GM19025 (cell line): ENCODE data around the gene ZNF770.

Experiments used
- ATAC-seq: cut with Tn5 transposase; IDR thresholded peaks from one replicate; pipeline ENCODE4 v1.9.1; 2021; ENCODE audit warnings: mild to moderate bottlenecking, low read depth, moderate library complexity; ENCODE audit not compliant: unreplicated experiment

Gene ZNF770

DNA sequence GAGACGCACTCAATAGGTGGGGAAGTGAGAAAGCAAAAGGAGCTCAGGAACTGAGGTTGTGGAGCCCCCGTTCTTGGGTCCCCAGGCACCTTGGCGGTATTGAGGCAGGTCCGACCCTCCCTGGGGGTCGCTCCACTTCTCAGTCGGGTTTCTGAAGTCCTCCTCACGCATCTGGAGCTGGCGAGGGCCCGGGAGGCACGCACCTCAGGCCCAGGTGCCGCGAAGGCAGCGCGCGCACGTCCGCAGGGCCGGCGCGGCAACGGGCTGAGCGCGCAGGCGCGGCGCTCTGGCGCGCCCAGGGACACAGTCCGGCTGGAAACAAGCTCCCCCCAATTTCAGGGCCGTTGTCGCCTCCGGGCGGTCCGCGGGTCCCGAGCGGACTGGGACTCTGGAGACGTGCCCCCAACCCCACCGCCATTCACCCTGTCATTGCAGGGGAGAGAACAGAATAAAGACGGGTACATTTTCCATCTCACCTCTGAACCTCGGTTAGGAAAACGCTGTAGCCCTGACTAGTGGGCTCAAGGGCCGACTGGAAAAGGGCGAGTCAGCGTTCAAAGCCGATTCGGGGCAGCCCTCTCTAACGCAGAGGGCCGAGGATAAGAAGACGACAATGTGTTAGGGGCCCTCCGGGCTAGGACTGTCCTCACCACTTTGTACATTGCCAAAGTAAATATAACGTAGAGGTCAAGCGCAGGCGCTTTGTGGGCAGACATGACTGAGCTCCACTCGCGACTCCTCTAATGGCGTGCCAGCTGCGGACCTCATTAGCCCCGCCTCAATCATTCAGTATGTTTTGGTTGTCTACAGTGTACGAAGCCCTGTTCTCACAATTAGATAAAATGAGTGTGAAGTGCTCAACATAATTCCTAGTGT lies at the start of gene ZNF770:
ZNF770 (minus strand) TSS at position 261 of the 876 bp plus-strand sequence. CDS start 4,853 bp downstream, outside the sequence.
- ATAC-seq, result peak; percentile 70

DNA sequence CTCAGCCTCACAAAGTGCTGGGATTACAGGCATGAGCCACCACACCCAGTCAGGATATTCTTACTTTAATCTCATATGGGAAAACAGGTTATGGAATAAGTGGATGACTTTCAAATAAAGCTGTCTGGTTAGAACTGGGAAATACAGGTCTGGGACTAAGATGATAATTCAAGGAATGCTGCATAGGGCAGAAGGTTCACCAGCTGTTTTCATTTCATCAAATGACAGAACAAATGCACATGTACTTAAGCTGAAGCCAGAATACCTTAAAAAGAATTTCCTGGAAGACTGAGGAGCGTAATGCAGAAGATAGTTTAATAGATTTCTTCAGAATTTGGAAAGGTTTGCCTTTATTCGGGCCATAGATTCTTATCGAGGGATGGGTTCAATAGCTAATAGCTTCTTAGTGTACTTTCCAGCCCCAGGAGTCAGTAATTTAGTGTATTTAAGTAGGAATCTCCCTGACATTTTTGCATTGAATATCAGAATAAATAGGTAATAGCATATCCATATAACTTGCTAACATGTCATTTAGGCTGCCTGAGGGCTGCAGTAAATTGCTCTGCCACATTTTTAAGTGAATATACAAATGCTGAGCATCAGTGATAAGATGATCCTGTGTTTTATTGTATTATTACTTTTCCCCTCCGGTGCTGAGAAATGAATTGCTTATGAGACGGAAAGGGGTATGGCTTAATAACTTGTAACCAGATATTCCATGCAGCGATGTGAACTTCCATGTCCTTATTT lies 40.3 kb upstream of the ZNF770 start:
- no peak for ATAC-seq

GRCh38 chr15:35023804-35024203 lies 35.7 kb upstream of the ZNF770 start:
- ATAC-seq, result no peak

- no peak for ATAC-seq
Observed at GRCh38 chr15:35020974-35021373, 32.9 kb upstream of the ZNF770 start.

DNA sequence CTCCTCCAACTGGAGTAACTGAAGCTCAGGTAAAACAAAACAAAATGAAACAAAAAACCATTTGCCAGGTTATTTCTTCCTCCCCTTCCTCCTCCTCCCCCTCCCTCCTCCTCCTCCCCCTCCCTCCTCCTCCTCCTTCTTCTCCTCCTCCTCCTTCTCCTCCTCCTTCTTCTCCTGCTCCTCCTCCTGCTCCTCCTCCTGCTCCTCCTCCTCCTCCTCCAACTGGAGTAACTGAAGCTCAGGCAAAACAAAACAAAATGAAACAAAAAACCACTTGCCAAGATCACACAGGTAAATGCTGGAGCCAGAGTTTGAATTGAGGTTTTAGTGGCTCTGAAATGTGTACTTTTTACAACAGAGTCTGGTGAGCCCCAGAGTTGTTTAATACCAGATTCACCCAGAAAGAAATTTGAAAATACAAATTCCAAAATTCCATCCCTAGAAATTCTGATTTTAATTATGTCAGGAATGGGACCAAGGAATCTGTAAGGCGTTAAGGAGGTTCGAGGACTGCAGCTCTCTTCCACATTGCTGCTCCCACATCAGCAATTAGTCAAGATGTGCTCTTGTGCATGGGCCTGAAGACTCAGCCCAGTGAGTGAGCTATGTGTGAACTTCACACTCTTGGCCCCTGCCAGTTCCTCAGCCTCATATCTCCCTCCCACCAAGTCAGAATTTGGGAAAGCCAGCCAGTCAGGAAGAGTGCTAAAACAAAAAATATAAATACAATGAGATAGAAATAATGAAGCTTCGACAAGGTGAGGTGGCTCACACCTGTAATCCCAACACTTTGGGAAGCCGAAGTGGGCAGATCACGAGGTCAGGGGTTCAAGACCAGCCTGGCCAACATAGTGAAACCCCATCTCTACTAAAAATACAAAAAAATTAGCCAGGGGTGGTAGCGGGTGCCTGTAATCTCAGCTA lies 31.6 kb upstream of the ZNF770 start:
- no peak for ATAC-seq

DNA sequence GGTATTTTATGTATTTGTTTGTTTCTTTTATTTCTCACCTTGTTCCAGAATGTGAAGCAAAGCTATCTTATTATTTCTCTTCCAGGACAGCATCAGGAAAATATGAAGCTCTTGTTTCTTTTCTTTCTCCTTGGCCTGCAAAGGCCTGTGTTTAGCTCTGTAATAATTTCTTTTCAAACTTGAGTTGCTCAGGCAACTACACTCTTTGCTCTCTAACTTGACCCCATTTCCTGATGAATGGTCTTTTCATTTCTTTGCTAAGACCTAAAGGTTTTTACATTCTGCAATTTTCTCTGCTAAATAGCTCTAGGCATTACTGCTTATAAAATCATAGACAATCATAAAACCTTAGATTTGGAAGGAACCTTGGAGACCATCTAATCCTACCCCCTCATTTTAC lies 26.2 kb upstream of the ZNF770 start:
- no peak for ATAC-seq

DNA sequence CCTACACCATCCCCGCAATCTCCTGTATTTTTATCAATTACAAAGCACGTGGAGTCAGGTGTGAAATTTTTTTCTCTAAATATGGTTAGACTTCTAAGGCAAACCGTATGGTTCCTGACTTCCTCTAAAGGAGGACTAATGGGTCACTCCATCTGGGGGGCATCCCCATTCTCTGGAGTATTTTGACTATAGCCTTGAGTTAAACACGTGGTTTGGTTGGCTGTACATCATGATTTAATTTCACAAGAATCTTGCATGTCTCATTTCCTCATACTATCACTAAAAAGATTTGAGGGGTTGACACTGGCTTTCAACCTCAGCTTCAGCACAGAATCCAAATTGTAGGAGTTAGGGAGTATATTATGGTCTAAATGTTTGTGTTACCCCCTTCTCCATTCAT lies 25.3 kb upstream of the ZNF770 start:
- ATAC-seq, result no peak

DNA sequence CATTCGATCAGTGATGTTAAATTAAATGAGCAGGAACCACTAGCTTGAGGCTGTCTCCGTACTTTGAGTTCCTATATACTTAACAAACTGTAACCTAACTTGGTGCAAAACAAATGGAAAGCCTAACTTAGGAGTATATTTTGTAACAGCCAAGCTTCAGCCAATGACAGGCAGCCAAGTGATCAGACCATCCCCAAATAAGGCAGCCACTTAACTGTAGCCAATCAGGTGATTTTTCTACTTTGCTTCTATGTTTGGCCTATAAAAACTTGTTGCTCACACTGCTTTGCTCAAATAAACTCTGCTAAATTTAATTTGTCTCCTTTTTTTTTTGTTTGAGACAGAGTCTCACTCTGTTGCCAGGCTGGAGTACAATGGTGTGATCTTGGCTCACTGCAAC lies 19.3 kb upstream of the ZNF770 start:
- no peak for ATAC-seq

GRCh38 chr15:35005933-35006332 lies 17.8 kb upstream of the ZNF770 start:
- ATAC-seq, result no peak

DNA sequence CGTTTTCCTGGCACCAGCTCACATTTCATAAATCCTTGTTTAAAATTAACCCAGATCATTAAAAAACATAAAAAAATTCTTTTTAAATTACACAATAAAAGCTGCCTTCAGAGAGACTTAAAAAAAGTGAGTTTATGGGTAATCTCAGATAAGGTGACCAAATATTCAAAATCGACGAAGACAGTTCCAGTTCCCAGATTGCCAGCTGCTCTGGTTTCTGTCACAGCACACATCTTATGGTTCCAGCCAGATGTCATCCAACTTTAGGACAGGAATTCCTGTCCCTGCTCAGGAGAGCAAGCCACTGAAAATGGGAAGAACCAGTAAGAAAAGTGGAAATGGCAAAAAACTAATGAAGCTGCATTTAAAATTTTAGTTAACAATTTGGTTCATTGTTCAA lies 15.8 kb upstream of the ZNF770 start:
- ATAC-seq, result no peak

DNA sequence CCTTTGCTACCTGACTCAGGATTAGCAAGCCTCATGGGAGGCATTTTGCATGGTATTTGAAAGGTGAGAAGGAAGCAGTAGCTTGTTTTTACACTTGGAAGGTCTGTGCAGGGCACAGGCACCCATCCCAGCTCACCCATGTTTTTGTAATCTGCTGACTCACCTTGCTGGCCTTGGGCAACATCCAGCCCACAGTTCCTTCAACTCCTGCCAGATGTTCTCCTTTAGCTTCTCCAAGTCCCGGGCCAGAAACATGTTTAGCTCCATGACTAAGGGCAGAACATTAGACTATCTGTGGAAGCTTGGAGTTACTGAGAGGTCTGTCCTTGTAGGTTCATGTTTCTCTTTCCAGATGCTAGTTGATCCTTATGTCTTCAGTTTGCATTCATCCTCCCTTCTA lies 12.4 kb upstream of the ZNF770 start:
- ATAC-seq, result no peak

GRCh38 chr15:34999906-35000305 lies 11.8 kb upstream of the ZNF770 start:
- ATAC-seq, result no peak

DNA sequence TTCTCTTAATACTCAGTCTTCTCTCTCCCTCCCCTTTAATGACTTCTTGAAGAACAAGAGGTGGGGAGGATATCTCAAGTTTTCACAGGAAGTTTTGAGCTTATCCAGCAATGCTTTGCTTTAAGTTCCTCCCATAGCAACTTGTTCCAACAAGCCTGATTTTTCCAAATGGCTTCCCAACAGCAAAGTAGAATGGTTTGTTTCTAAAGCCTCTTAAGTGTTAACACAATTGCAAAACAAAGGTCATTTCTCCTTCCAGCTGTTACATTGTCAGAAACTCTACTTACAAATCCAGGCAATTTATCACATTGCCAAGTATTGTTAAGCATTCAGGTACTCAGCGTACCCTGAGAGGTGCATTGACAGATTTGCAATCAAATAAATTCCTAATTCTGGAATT lies 6.8 kb upstream of the ZNF770 start:
- no peak for ATAC-seq

GRCh38 chr15:34993877-34994276 lies 5.8 kb upstream of the ZNF770 start:
- ATAC-seq, result peak; percentile 90

DNA sequence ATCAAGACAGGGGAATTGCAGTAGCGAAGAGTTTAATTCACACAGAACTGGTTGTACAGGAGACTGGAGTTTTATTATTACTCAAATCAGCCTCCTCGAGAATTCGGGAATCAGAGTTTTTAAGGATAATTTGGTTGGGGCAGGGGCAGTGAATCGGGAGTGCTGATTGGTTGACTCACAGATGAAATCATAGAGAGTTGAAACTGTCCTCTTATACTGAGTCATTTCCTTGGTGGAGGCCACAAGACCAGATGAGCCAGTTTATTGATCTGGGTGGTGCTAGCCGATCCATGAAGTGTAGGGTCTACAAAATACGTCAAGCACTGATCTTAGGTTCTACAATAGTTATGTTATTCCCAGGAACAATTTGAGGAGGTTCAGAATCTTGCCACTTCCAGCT lies 5.3 kb upstream of the ZNF770 start:
- ATAC-seq, result no peak

DNA sequence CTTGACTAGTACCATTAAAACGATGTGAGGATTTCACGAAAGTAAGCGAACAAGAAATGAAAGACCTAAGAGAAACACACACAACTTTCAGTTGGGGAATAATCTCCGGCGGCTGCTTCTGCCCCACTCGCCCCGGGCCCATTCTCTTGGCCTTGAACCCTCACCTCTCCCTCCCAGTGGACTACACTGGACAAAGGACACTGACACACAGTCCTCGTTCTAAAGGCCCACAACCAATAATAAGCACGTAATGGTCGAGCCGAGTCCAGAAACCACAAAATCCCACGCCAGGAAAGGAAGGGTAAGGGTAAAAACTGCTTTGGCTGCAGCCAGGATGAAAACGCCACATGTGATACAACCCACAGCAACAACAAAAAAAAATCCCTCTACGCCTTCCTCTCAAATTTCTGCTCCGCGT lies 469 bp downstream of the ZNF770 start:
- ATAC-seq, result no peak

DNA sequence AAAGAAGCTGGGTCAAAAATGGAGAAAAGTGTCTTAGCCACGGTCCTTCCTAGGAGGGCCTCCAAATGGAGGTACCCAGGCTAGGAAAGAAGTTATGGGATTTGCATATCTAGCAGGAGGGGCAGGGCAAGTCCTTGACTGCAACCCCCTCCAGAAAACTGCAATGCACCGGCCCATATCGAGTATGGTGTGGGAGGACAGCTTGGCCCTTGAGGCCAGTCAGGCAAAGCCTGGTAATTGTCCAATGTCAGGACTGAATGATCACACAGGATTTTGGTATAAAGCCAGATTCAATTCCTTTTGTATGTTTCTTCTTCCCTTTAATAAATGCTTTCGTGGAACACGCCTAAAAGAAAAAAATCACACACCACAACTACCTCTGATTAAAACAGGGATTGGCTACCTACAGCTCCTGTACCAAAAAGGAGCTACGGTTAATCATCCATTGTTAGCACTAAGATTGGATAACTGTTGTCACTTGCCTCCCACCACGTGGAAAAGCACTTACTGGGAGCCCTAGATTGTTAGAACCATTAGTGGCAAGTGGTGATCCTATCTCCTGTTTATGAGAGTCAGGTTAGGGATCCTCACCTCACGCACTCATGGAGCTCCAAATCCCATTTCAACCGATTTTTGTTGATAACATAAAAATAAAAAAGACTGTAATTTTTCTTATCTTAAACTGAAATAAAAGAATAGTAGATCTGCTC lies 1.2 kb downstream of the ZNF770 start:
- no peak for ATAC-seq

DNA sequence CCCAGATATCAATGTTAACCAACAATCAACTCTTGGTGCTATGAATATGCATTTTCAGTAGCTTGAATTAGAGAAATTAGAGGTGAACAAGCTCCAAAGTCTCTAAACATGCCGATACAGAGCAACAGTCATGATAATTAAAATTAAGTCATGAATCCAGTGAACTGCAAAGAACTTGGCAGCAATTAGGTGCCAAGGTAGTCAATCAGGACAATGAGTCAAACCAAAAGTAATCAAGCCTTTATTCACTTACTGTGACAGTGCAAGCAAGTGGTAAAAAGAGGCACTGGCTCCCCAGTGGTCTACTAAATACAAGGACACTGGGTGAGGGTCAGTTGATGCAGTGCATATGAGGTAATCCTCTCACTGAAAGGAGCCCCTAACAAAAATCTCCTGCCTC lies 1.8 kb downstream of the ZNF770 start:
- ATAC-seq, result no peak

GRCh38 chr15:34984889-34985630 lies 3.0 kb downstream of the ZNF770 start:
- ATAC-seq, result no peak
